HL-60/S4 (cell line): ENCODE measurements around the gene IGFBPL1.
"Not testable (repeated sequence)": the region's sequence is repeated elsewhere in the genome, so short reads cannot be mapped to it uniquely, and the experiment has no call there.

Experiments used
- in situ Hi-C: fragments of 300-500 bp; cut with MboI; formaldehyde crosslinking; loops from 2 replicates; pipeline ENCODE4 v1.14.3; 2022; ENCODE audit warnings: low sequenced_read_pairs

IGFBPL1 gene

GRCh38 chr9:38384990-38385848 is 39.0 kb downstream of the IGFBPL1 start:
- in situ Hi-C loops = no loop called here

GRCh38 chr9:38382141-38382540 is 42.1 kb downstream of the IGFBPL1 start:
- in situ Hi-C loops = no loop called here

- in situ Hi-C loops = no loop called here
Measured at GRCh38 chr9:38380872-38381534, 43.3 kb downstream of the IGFBPL1 start.

GRCh38 chr9:38380230-38380871 is 43.9 kb downstream of the IGFBPL1 start:
- in situ Hi-C loops = no loop called here

- in situ Hi-C loops = not testable (repeated sequence)
Measured at GRCh38 chr9:38377336-38378083, 46.7 kb downstream of the IGFBPL1 start.

GRCh38 chr9:38376021-38376670 is 48.1 kb downstream of the IGFBPL1 start:
- in situ Hi-C loops = no loop called here

- in situ Hi-C loops = no loop called here
Measured at GRCh38 chr9:38375572-38375963, 48.7 kb downstream of the IGFBPL1 start.

GRCh38 chr9:38374847-38375571 is 49.2 kb downstream of the IGFBPL1 start:
- in situ Hi-C loops = loop anchor here (25.0 kb wide), 3 partner anchors 213 to 888 kb away; partner anchors contain the start of gene POLR1E

GRCh38 chr9:38373679-38374078 is 50.6 kb downstream of the IGFBPL1 start:
- in situ Hi-C loops = loop anchor here (25.0 kb wide), 3 partner anchors 211 to 886 kb away; partner anchors contain the start of gene POLR1E

GRCh38 chr9:38372762-38373619 is 51.3 kb downstream of the IGFBPL1 start:
- in situ Hi-C loops = loop anchor here (25.0 kb wide), 3 partner anchors 211 to 886 kb away; partner anchors contain the start of gene POLR1E

- in situ Hi-C loops = loop anchor here (25.0 kb wide), 3 partner anchors 209 to 884 kb away; partner anchors contain the start of gene POLR1E
Measured at GRCh38 chr9:38371495-38371894, 52.8 kb downstream of the IGFBPL1 start.

- in situ Hi-C loops = loop anchor here (25.0 kb wide), 3 partner anchors 208 to 883 kb away; partner anchors contain the start of gene POLR1E
Measured at GRCh38 chr9:38370176-38370575, 54.1 kb downstream of the IGFBPL1 start.

GRCh38 chr9:38368731-38369130 is 55.5 kb downstream of the IGFBPL1 start:
- in situ Hi-C loops = loop anchor here (10.0 to 25.0 kb wide), 4 partner anchors 206 to 881 kb away; partner anchors contain the start of gene POLR1E

GRCh38 chr9:38367898-38368297 is 56.4 kb downstream of the IGFBPL1 start:
- in situ Hi-C loops = loop anchor here (10.0 to 25.0 kb wide), 4 partner anchors 206 to 881 kb away; partner anchors contain the start of gene POLR1E

- in situ Hi-C loops = loop anchor here (5.0 to 25.0 kb wide), 5 partner anchors 201 to 876 kb away; partner anchors contain the start of gene POLR1E
Measured at GRCh38 chr9:38363589-38363925, 60.7 kb downstream of the IGFBPL1 start.

- in situ Hi-C loops = loop anchor here (5.0 to 25.0 kb wide), 5 partner anchors 201 to 876 kb away; partner anchors contain the start of gene POLR1E
Measured at GRCh38 chr9:38362852-38363588, 61.2 kb downstream of the IGFBPL1 start.

GRCh38 chr9:38361473-38361850 is 62.8 kb downstream of the IGFBPL1 start:
- in situ Hi-C loops = loop anchor here (5.0 to 25.0 kb wide), 5 partner anchors 199 to 874 kb away; partner anchors contain the start of gene POLR1E
